GM21423 (cell line): ENCODE data around the gene C1orf105.
A peak's percentile ranks its signal among the peaks of the same experiment; 100 is the strongest.
"Not testable (repeated sequence)": the region's sequence is repeated elsewhere in the genome, so short reads cannot be mapped to it uniquely, and the experiment has no call there.

ENCODE experiments used
- ATAC-seq: cut with Tn5 transposase; IDR thresholded peaks from one replicate; pipeline ENCODE4 v1.9.1; 2021; ENCODE audit warnings: mild to moderate bottlenecking, moderate library complexity; ENCODE audit not compliant: unreplicated experiment

C1orf105 gene

GRCh38 chr1:172420385-172420784, at the start of gene C1orf105:
TSS of gene C1orf105 (plus strand) at chr1:172420685. CDS start at chr1:172420886, 201 bp downstream.
- ATAC-seq: no peak

- not testable (repeated sequence) for ATAC-seq
These were observed 48.8 kb upstream of the C1orf105 start for GRCh38 chr1:172371646-172372045.

GRCh38 chr1:172373864-172374263, 46.6 kb upstream of the C1orf105 start:
- no peak for ATAC-seq

GRCh38 chr1:172375211-172375631, 45.3 kb upstream of the C1orf105 start:
- ATAC-seq: no peak

- no peak for ATAC-seq
These were observed 44.1 kb upstream of the C1orf105 start for GRCh38 chr1:172376431-172376830.

- ATAC-seq: no peak
These were observed 42.9 kb upstream of the C1orf105 start for GRCh38 chr1:172377565-172377964.

GRCh38 chr1:172378109-172378760, 42.2 kb upstream of the C1orf105 start:
- no peak for ATAC-seq

GRCh38 chr1:172380441-172381244, 39.8 kb upstream of the C1orf105 start:
- ATAC-seq: peak; percentile 91

GRCh38 chr1:172381946-172382345, 38.5 kb upstream of the C1orf105 start:
- no peak for ATAC-seq

- no peak for ATAC-seq
These were observed 38.1 kb upstream of the C1orf105 start for GRCh38 chr1:172382406-172382805.

GRCh38 chr1:172382990-172383389, 37.5 kb upstream of the C1orf105 start:
- ATAC-seq: no peak

GRCh38 chr1:172383536-172383935, 36.9 kb upstream of the C1orf105 start:
- ATAC-seq: no peak

- ATAC-seq: no peak
These were observed 35.8 kb upstream of the C1orf105 start for GRCh38 chr1:172384656-172385055.

- no peak for ATAC-seq
These were observed 34.4 kb upstream of the C1orf105 start for GRCh38 chr1:172386046-172386445.

GRCh38 chr1:172388490-172388889, 32.0 kb upstream of the C1orf105 start:
- no peak for ATAC-seq

GRCh38 chr1:172390301-172390682, 30.2 kb upstream of the C1orf105 start:
- ATAC-seq: peak; percentile 25

- ATAC-seq: peak; percentile 71
These were observed 29.6 kb upstream of the C1orf105 start for GRCh38 chr1:172390683-172391551.

GRCh38 chr1:172391976-172392375, 28.5 kb upstream of the C1orf105 start:
- ATAC-seq: no peak

GRCh38 chr1:172393354-172393753, 27.1 kb upstream of the C1orf105 start:
- ATAC-seq: no peak

- peak; percentile 63 for ATAC-seq
These were observed 26.2 kb upstream of the C1orf105 start for GRCh38 chr1:172394141-172394751.

- no peak for ATAC-seq
These were observed 25.7 kb upstream of the C1orf105 start for GRCh38 chr1:172394811-172395210.
